ENCODE results near the gene ANAPC16. TPM values are rescaled to one million over a fixed set of nuclear protein-coding genes. Genes with fewer than 3 reads are reported as not detected.

Gene ANAPC16
- total RNA-seq, 1 experiment from 2014 or later = 144 TPM

GRCh38 chr10:72186258-72186981, 29.4 kb upstream of the ANAPC16 start:
- Mint-ChIP-seq H3K4me1 (ENCODE audit: low read depth, unreplicated experiment) (no peaks in the 10 kb centered on the region), H3K36me3 (ENCODE audit: insufficient read depth, unreplicated experiment) (peaks cover 45% of the 10 kb centered on the region), H3K4me3 (ENCODE audit: unreplicated experiment) (no peak overlapping the region), H3K9me3 (ENCODE audit: unreplicated experiment) (peaks cover 15% of the 10 kb centered on the region), H3K27me3 (ENCODE audit: insufficient read depth, unreplicated experiment) (no peaks in the 10 kb centered on the region), H3K27ac (ENCODE audit: unreplicated experiment) (no peak overlapping the region)
- Histone ChIP-seq H3K4me3 (ENCODE audit: low read depth, low read length) (no peak overlapping the region), H3K9me3 (peaks cover 11% of the 10 kb centered on the region), H3K36me3 (ENCODE audit: control insufficient read depth, insufficient read depth, low read length) (no peaks in the 10 kb centered on the region), H3K4me1 (no peaks in the 10 kb centered on the region), H3K27me3 (replicated peaks; ENCODE audit: control insufficient read depth, insufficient read depth, low read length) (no peaks in the 10 kb centered on the region)
- POLR2A ChIA-PET = interaction anchor here (0.6 kb wide), 1 partner anchor 762 kb away, joined by 4 read pairs; no protein-coding TSS in a partner anchor
- no peak for DNase-seq
- intact Hi-C loops (cut with micrococcal nuclease; ENCODE audit: unreplicated experiment) = no loop called here
- CTCF ChIA-PET = interaction anchor here (0.6 kb wide), 1 partner anchor 1794 kb away, joined by 5 read pairs; no protein-coding TSS in a partner anchor
- TF ChIP-seq CTCF (IDR thresholded peaks at IDR 0.05; ENCODE audit: insufficient read depth in 1 of 2, low read depth in 1 of 2, low read length in 1 of 2, severe bottlenecking in 1 of 2, unreplicated experiment in 1 of 2) = no peak
- BruUV-seq (replicated peaks) = no TSS peak

- POLR2A ChIA-PET = no interaction called here
- H3K36me3 ChIP-seq (ENCODE audit: control insufficient read depth, insufficient read depth, low read length) = no peaks in the 10 kb centered on the region
- no TSS peak for BruUV-seq (replicated peaks)
- DNase-seq = no peak
- no peak overlapping the region for H3K4me3 Mint-ChIP-seq (ENCODE audit: unreplicated experiment)
- CTCF ChIA-PET = no interaction called here
- no peaks in the 10 kb centered on the region for H3K4me1 ChIP-seq
- no peak overlapping the region for H3K4me3 ChIP-seq (ENCODE audit: low read depth, low read length)
- no peaks in the 10 kb centered on the region for H3K4me1 Mint-ChIP-seq (ENCODE audit: low read depth, unreplicated experiment)
- H3K27ac Mint-ChIP-seq (ENCODE audit: unreplicated experiment) = no peak overlapping the region
- intact Hi-C loops (cut with micrococcal nuclease; ENCODE audit: unreplicated experiment) = no loop called here
- peaks cover 15% of the 10 kb centered on the region for H3K9me3 Mint-ChIP-seq (ENCODE audit: unreplicated experiment)
- no peak for TF ChIP-seq CTCF (IDR thresholded peaks at IDR 0.05; ENCODE audit: insufficient read depth in 1 of 2, low read depth in 1 of 2, low read length in 1 of 2, severe bottlenecking in 1 of 2, unreplicated experiment in 1 of 2)
- H3K9me3 ChIP-seq = peaks cover 11% of the 10 kb centered on the region
- H3K27me3 ChIP-seq (replicated peaks; ENCODE audit: control insufficient read depth, insufficient read depth, low read length) = no peaks in the 10 kb centered on the region
- peaks cover 45% of the 10 kb centered on the region for H3K36me3 Mint-ChIP-seq (ENCODE audit: insufficient read depth, unreplicated experiment)
- no peaks in the 10 kb centered on the region for H3K27me3 Mint-ChIP-seq (ENCODE audit: insufficient read depth, unreplicated experiment)
Observed at GRCh38 chr10:72186982-72187330, 28.9 kb upstream of the ANAPC16 start.

- no peaks in the 10 kb centered on the region for H3K9me3 Mint-ChIP-seq (ENCODE audit: unreplicated experiment)
Observed at GRCh38 chr10:72194949-72195348, 20.9 kb upstream of the ANAPC16 start.

More at GRCh38 chr10:72194949-72195348, 20.9 kb upstream of the ANAPC16 start:
- DNase-seq = no peak
- Histone ChIP-seq H3K4me3 (ENCODE audit: low read depth, low read length) (no peak overlapping the region), H3K9me3 (no peaks in the 10 kb centered on the region), H3K4me1 (no peaks in the 10 kb centered on the region), H3K36me3 (ENCODE audit: control insufficient read depth, insufficient read depth, low read length) (peaks cover 4% of the 10 kb centered on the region; the same call in 1 of the 2 replicates), H3K27me3 (replicated peaks; ENCODE audit: control insufficient read depth, insufficient read depth, low read length) (no peaks in the 10 kb centered on the region)
- H3K27me3 Mint-ChIP-seq (ENCODE audit: insufficient read depth, unreplicated experiment) = no peaks in the 10 kb centered on the region
- H3K4me1 Mint-ChIP-seq (ENCODE audit: low read depth, unreplicated experiment) = no peaks in the 10 kb centered on the region
- intact Hi-C loops (cut with micrococcal nuclease; ENCODE audit: unreplicated experiment) = no loop called here
- ChIA-PET POLR2A (no interaction called here), CTCF (no interaction called here)
- BruUV-seq (replicated peaks) = no TSS peak
- H3K4me3 Mint-ChIP-seq (ENCODE audit: unreplicated experiment) = no peak overlapping the region
- H3K27ac Mint-ChIP-seq (ENCODE audit: unreplicated experiment) = no peak overlapping the region
- peaks cover 59% of the 10 kb centered on the region for H3K36me3 Mint-ChIP-seq (ENCODE audit: insufficient read depth, unreplicated experiment)
- no peak for TF ChIP-seq CTCF (IDR thresholded peaks at IDR 0.05; ENCODE audit: insufficient read depth in 1 of 2, low read depth in 1 of 2, low read length in 1 of 2, severe bottlenecking in 1 of 2, unreplicated experiment in 1 of 2)
